ENCODE measurements around the gene ISM1.

ISM1 gene

DNA sequence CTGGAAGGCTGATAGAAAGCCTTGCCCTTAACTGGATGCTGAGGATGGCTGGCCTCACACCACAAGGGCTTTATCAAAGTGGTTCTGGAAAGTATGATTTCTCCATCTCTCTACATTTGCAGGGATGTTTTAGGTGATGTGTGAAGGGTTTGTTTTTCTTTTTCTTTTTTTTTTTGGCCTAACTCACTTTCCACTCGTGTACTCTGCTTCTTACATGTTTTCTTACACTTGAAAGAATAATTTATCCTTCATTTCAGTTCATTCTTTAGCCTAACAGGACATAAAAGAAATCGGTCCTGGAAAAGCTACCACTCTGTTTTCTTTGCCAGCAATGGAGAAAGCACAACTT, 41.2 kb downstream of the ISM1 start:
- no peak overlapping the region for H3K27ac ChIP-seq
- H3K9me3 ChIP-seq (ENCODE audit: control insufficient read depth, low read length), result no peaks in the 10 kb centered on the region
- H3K79me2 ChIP-seq, result no peaks in the 10 kb centered on the region
- H3K4me1 ChIP-seq, result peaks cover 8% of the 10 kb centered on the region
- H3K9ac ChIP-seq, result no peak overlapping the region
- H3K27me3 ChIP-seq (ENCODE audit: control insufficient read depth, insufficient read depth, low read length), result no peaks in the 10 kb centered on the region
- no peaks in the 10 kb centered on the region for H3K36me3 ChIP-seq (ENCODE audit: control insufficient read depth, insufficient read depth, low read length)
- TF ChIP-seq, protein P1, sequence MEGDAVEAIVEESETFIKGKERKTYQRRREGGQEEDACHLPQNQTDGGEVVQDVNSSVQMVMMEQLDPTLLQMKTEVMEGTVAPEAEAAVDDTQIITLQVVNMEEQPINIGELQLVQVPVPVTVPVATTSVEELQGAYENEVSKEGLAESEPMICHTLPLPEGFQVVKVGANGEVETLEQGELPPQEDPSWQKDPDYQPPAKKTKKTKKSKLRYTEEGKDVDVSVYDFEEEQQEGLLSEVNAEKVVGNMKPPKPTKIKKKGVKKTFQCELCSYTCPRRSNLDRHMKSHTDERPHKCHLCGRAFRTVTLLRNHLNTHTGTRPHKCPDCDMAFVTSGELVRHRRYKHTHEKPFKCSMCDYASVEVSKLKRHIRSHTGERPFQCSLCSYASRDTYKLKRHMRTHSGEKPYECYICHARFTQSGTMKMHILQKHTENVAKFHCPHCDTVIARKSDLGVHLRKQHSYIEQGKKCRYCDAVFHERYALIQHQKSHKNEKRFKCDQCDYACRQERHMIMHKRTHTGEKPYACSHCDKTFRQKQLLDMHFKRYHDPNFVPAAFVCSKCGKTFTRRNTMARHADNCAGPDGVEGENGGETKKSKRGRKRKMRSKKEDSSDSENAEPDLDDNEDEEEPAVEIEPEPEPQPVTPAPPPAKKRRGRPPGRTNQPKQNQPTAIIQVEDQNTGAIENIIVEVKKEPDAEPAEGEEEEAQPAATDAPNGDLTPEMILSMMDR (IDR thresholded peaks at IDR 0.05), result no peak
- no peak overlapping the region for H3K4me2 ChIP-seq (ENCODE audit: low read length)
- no peak overlapping the region for H2AFZ ChIP-seq
- H3K4me3 ChIP-seq (ENCODE audit: low read depth, low read length), result no peak overlapping the region

DNA sequence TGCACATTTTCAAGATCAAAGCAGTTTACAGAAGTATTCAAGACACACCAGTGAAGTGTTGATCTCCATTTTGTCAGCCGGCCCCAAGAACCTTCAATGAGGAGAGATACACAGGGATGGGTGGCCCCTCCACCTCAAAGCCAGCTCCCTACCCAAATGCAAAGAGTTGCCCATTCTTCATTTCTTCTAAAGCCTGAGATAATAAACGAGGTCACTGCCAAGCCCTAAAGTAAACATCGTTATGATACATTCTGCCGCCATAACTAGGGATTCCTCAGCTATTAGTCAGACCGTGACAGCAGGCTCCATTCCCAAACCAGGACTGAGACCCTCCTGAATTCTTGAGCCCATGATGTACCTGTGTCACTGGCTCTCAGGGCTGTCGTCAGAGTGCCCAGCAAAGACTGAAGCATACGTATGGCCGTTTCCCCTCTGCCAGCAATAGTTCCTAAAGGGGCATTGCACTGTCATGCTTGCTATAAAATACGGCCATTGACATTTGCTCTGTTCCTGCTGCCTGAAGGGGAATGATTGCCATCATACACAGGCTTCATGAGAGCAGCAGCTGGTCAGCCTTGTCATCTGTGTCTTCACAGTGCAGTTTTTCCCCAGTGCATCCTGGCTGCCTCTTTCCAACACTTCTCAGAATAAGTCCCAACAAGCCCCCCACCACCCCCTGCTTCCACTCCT, 41.7 kb downstream of the ISM1 start:
- no peak overlapping the region for H3K27ac ChIP-seq
- H2AFZ ChIP-seq, result no peak overlapping the region
- peaks cover 8% of the 10 kb centered on the region for H3K4me1 ChIP-seq
- H3K36me3 ChIP-seq (ENCODE audit: control insufficient read depth, insufficient read depth, low read length), result no peaks in the 10 kb centered on the region
- H3K27me3 ChIP-seq (ENCODE audit: control insufficient read depth, insufficient read depth, low read length), result no peaks in the 10 kb centered on the region
- no peaks in the 10 kb centered on the region for H3K9me3 ChIP-seq (ENCODE audit: control insufficient read depth, low read length)
- no peak overlapping the region for H3K4me3 ChIP-seq (ENCODE audit: low read depth, low read length)
- TF ChIP-seq, protein P1 (IDR thresholded peaks at IDR 0.05), result no peak
- H3K79me2 ChIP-seq, result no peaks in the 10 kb centered on the region
- H3K9ac ChIP-seq, result no peak overlapping the region
- H3K4me2 ChIP-seq (ENCODE audit: low read length), result no peak overlapping the region

DNA sequence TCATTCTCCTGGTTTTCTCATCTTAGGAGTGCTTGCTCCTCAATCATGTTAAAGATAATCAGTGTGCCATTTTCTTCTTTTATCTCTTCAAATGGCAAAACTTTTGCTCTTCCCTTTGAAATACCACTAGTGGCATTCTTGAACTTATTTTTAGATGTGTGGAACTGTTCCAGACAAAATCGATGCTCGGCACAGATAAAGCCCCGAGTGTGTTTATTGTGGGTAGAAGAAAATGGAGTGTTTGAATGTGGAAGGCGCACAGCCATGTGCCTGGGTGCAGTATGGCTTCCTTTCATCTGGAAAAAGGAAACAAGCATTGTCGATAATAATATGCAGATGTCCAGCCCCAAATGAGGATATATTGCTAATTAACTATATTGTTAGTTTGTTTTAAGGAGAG, 42.4 kb downstream of the ISM1 start:
- Histone ChIP-seq H3K4me3 (ENCODE audit: low read depth, low read length) (no peak overlapping the region), H3K4me1 (peaks cover 8% of the 10 kb centered on the region), H3K9ac (no peak overlapping the region), H3K27me3 (ENCODE audit: control insufficient read depth, insufficient read depth, low read length) (no peaks in the 10 kb centered on the region), H2AFZ (peak overlapping the region; percentile 1), H3K36me3 (ENCODE audit: control insufficient read depth, insufficient read depth, low read length) (no peaks in the 10 kb centered on the region), H3K27ac (no peak overlapping the region), H3K4me2 (ENCODE audit: low read length) (no peak overlapping the region), H3K79me2 (no peaks in the 10 kb centered on the region), H3K9me3 (ENCODE audit: control insufficient read depth, low read length) (no peaks in the 10 kb centered on the region)
- TF ChIP-seq, protein P1 (IDR thresholded peaks at IDR 0.05), result no peak

DNA sequence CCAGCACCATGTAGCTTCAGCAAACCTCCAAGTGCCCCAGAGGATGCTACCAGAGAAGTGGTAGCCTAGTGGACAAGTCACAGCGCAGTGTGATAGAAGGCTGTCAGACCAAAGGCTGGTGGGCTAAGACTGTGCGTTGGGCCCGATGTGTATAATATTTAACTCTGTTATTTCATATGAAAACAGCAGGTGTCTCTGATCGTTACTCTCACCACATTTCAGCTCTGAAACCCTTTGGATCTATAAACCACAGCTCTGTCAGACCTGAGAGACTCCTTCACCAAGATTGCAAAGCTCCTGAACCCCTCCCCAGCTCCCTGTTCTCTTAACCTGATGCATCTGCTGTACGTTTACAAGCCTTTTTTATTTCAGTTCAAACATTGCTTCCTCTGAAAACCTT, 43.8 kb downstream of the ISM1 start:
- H3K4me2 ChIP-seq (ENCODE audit: low read length), result no peak overlapping the region
- H3K4me3 ChIP-seq (ENCODE audit: low read depth, low read length), result no peak overlapping the region
- H3K9ac ChIP-seq, result no peak overlapping the region
- no peaks in the 10 kb centered on the region for H3K27me3 ChIP-seq (ENCODE audit: control insufficient read depth, insufficient read depth, low read length)
- no peaks in the 10 kb centered on the region for H3K36me3 ChIP-seq (ENCODE audit: control insufficient read depth, insufficient read depth, low read length)
- H2AFZ ChIP-seq, result no peak overlapping the region
- no peak overlapping the region for H3K27ac ChIP-seq
- no peaks in the 10 kb centered on the region for H3K79me2 ChIP-seq
- TF ChIP-seq, protein P1 (IDR thresholded peaks at IDR 0.05), result no peak
- peaks cover 17% of the 10 kb centered on the region for H3K4me1 ChIP-seq
- H3K9me3 ChIP-seq (ENCODE audit: control insufficient read depth, low read length), result no peaks in the 10 kb centered on the region

DNA sequence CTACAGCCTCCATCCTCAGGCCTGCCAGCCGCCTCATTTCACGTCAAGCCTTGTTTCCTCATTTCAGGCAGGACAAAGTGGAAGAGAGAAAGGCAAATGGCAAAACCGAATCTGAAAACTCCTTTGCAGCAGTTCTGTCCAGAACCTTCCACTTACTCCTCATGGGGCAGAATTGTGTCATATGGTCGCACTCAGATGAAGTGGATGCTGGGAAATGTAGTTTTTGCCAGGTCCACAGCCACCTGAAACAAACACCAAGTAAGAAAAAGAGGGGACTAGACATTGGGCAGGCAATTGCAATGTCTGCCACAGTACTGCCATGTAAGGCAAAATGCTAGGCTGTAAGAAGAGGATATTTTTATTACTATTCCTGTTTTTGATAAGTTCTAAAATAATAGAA, 44.9 kb downstream of the ISM1 start:
- TF ChIP-seq, protein P1 (IDR thresholded peaks at IDR 0.05), result no peak
- Histone ChIP-seq H3K4me3 (ENCODE audit: low read depth, low read length) (no peak overlapping the region), H3K79me2 (no peaks in the 10 kb centered on the region), H3K9me3 (ENCODE audit: control insufficient read depth, low read length) (no peaks in the 10 kb centered on the region), H3K4me1 (peaks cover 23% of the 10 kb centered on the region), H3K9ac (no peak overlapping the region), H3K4me2 (ENCODE audit: low read length) (no peak overlapping the region), H3K27ac (no peak overlapping the region), H3K27me3 (ENCODE audit: control insufficient read depth, insufficient read depth, low read length) (no peaks in the 10 kb centered on the region), H2AFZ (no peak overlapping the region), H3K36me3 (ENCODE audit: control insufficient read depth, insufficient read depth, low read length) (no peaks in the 10 kb centered on the region)
